T47D (cell line): ENCODE results near the gene STRN.
A peak's percentile ranks its signal among the peaks of the same experiment; 100 is the strongest.
"Not testable (repeated sequence)": the region's sequence is repeated elsewhere in the genome, so short reads cannot be mapped to it uniquely, and the experiment has no call there.

Experiments
- DNase-seq, 2 experiments: peaks; one replicate each; pipeline versions ENCODE4 v3.0.0 to v3.0.0-alpha.2; 2011 to 2012; ENCODE audit warnings: low read depth in 1 of 2, low spot score in 1 of 2
- JUND ChIP-seq: IDR thresholded peaks from 2 replicates; pipeline ENCODE4 v1.6.1; 2012; ENCODE audit warnings: low read depth
- in situ Hi-C: cut with HindIII; loops from 2 replicates; pipeline ENCODE4 v1.10.0; 2016; ENCODE audit warnings: low sequenced_read_pairs, low pct_unique_long_range_greater_than_20kb

The STRN gene

GRCh38 chr2:36952748-36953197, 13.6 kb downstream of the STRN start:
- DNase-seq, result peak; percentile 13 to 65
- in situ Hi-C loops, result no loop called here
- no peak for TF ChIP-seq JUND

DNA sequence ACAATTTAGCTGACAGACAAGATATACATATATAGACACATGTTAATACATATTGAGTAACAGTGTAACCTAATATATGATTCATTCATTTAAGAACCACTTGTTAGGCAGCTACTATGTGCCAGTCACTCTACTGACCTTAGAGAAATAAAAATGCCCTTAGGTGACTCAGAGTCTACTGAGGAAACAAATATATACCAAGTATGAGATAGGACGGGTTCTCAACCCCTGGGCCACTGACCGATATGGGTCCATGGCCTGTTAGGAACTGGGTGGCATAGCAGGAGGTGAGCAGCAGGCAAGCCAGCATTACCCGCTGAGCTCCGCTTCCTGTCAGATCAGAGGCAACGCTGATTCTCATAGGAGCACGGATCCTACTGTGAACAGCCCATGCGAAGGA, 14.8 kb downstream of the STRN start:
- in situ Hi-C loops, result no loop called here
- DNase-seq, result no peak
- TF ChIP-seq JUND, result no peak

- TF ChIP-seq JUND, result no peak
- no peak for DNase-seq
- in situ Hi-C loops, result no loop called here
These were observed 15.3 kb downstream of the STRN start for GRCh38 chr2:36951027-36951518.

GRCh38 chr2:36949845-36950244, 16.5 kb downstream of the STRN start:
- DNase-seq, result no peak
- in situ Hi-C loops, result no loop called here
- TF ChIP-seq JUND, result no peak

DNA sequence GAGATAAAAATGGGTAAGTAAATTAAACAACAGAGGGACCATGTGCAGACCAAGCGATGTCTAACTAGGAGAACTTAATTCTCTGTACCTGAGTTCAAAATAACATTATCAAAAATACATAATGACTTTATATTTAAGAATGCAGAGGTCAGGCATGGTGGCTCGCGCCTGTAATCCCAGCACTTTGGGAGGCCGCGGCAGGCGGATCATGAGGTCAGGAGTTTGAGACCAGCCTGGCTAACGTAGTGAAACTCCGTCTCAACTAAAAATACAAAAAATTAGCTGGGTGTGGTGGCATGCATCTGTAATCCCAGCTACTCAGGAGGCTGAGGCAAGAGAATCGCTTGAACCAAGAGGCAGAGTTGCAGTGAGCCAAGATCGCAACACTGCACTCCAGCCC, 21.1 kb downstream of the STRN start:
- in situ Hi-C loops, DNase-seq: not testable (repeated sequence)

- no peak for TF ChIP-seq JUND
- DNase-seq, result no peak
- in situ Hi-C loops, result no loop called here
These were observed 24.5 kb downstream of the STRN start for GRCh38 chr2:36941867-36942266.

DNA sequence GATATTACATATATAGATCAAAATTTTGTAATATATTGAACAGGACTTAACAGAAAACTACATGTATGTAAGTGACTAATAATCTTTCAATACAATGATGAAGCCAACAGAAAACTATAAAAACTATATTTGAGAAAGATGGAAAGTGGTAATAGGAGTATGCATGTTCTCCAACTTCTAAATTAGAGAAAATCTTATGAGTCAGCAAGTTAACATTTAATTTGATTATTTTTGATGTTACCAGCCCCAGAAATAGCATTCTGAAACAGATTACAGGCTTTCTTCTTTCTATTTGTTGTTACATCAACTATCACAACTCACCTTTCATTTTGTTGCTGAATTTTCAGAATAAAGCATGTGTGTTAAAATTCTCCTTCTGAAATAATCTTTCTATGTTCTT, 29.8 kb downstream of the STRN start:
- in situ Hi-C loops, DNase-seq: not testable (repeated sequence)

DNA sequence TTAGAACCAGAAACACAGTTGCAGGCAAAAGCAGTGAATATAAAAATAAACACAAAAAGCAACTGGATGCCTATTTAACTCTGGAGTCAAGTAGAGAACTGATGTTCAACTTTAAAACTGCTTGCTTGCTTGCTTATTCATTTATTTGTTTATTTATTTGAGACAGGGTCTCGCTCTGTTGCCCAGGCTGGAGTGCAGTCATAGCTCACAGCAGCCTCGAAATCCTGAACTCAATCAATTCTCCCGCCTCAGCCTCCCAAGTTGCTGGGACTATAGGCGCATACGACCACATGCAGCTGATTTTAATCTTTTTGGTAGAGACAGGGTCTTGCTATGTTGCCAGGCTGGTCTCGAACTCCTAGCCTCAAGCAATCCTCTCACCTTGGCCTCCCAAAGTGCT, 34.6 kb downstream of the STRN start:
- not testable (repeated sequence) for DNase-seq

DNA sequence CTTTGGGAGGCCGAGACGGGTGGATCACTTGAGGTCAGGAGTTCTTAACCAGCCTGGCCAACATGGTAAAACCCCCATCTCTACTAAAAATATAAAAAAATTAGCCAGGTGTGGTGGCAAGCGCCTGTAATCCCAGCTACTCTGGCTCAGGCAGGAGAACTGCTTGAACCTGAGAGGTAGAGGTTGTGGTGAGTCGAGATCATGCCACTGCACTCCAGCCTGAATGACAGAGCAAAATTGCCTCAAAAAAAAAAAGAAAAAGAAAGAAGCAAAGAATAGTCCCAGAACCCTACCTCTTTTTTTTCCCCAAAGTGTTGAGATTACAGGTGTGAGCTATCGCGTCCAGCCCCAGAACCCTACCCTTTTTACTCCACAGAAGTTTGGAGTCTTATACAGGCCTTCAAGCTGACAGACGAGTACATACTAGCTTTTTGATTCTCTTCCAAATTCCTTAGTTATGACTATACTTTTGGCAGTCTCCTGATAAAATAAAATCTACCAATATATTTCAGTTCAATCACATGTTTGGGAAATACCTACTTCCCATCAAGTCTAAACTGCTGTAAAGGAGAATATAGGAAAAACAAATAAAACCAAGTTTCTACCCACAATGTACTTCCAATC, 35.4 kb downstream of the STRN start:
- DNase-seq, in situ Hi-C loops: not testable (repeated sequence)

More for the DNA sequence above, 34.6 kb downstream of the STRN start:
- in situ Hi-C loops, result not testable (repeated sequence)

- in situ Hi-C loops, DNase-seq: not testable (repeated sequence)
These were observed 39.9 kb downstream of the STRN start for GRCh38 chr2:36926175-36927132.

GRCh38 chr2:36922629-36923028, 43.7 kb downstream of the STRN start:
- in situ Hi-C loops, DNase-seq: not testable (repeated sequence)

- DNase-seq, result no peak
- no peak for TF ChIP-seq JUND
- in situ Hi-C loops, result no loop called here
These were observed 44.4 kb downstream of the STRN start for GRCh38 chr2:36921984-36922383.

DNA sequence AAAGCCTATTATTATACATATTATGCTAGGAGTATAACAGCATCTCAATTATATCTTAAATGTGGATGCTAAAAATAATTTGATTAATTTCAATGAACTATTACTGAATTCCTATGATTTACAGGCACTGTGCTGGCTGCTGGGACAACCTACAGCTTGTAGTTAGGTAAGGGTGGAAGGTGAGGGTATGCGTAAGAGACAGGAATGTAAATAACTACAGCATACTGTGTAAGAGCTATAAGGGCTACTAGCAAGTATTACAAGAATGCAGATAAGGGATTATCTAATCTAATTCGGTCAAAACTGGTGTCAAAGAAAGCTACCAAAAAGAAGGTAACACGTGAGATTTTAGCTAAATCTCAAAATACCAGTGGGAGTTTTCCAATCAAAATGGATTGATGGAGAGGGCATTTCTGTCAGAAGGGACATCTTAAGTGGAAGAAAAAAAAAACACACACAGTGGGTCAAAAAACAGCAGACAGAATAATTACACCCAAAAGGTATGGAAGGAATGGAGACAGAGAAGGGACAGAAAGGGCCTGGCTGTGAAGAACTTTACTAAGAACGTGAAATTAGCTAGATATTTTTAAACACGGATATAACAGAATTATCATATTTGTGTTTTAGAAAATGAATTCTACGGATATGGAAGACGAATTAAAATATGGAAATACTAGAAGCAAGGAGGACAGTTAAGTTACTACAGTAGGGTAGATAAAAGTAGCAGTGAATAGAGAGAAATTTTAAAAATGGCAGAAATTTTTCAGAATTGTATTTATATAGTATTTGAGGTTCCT, 47.1 kb downstream of the STRN start:
- in situ Hi-C loops, result no loop called here
- no peak for DNase-seq
- no peak for TF ChIP-seq JUND
